Measurements from ENCODE around the gene CCDC57.

CCDC57 gene

DNA sequence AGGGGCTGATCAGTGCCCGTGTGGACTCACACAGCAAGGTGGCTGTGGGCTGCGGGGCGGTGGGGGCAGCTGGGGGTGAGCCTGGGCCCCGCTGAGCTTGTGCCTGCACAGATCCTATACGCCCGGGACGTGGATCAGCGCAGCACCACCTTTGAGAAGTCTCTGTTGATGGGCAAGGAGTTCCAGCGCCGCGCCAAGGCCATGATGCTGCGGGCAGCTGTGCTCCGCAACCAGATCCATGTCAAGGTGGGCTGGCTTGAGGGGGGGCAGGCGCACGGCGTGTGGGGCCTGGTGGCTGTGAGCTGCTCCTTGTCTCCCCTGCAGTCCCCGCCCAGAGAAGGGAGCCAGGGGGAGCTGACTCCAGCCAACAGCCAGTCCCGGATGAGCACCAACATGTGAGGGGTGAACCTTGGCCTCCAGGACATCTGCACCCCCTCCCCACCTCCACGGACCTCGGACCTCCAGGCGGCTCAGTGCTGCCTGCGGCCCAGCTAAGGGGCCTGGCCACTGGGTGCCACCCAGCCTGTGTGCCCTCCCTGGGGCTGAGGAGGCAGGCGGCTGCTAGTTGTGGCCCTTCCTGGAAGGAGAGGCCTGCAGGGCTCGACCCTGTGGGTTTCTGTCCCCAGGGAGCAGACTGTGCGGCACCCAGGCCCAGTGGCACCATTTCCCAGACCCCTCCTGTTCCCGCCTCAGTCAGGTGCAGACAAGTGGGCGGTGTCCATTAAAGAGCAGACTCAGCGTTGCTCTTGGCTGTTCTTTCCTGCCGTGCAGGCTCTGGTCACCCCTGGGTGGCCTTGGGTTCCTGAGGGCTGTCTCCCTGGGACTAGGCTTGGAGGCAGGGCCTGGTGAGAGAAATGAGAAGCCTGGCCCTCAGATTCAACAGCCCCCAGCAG, 155.7 kb downstream of the CCDC57 start:
- Mint-ChIP-seq H3K4me1 (peaks cover 5% of the 10 kb centered on the region), H3K27ac (no peak overlapping the region), H3K27me3 (ENCODE audit: low read depth) (no peaks in the 10 kb centered on the region), H3K9me3 (no peaks in the 10 kb centered on the region), H3K36me3 (ENCODE audit: low read depth) (peaks cover 12% of the 10 kb centered on the region), H3K4me3 (no peak overlapping the region)
- TF ChIP-seq, protein P1, sequence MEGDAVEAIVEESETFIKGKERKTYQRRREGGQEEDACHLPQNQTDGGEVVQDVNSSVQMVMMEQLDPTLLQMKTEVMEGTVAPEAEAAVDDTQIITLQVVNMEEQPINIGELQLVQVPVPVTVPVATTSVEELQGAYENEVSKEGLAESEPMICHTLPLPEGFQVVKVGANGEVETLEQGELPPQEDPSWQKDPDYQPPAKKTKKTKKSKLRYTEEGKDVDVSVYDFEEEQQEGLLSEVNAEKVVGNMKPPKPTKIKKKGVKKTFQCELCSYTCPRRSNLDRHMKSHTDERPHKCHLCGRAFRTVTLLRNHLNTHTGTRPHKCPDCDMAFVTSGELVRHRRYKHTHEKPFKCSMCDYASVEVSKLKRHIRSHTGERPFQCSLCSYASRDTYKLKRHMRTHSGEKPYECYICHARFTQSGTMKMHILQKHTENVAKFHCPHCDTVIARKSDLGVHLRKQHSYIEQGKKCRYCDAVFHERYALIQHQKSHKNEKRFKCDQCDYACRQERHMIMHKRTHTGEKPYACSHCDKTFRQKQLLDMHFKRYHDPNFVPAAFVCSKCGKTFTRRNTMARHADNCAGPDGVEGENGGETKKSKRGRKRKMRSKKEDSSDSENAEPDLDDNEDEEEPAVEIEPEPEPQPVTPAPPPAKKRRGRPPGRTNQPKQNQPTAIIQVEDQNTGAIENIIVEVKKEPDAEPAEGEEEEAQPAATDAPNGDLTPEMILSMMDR (IDR thresholded peaks at IDR 0.05; ENCODE audit: unreplicated experiment in 3 of 3) = no peak

DNA sequence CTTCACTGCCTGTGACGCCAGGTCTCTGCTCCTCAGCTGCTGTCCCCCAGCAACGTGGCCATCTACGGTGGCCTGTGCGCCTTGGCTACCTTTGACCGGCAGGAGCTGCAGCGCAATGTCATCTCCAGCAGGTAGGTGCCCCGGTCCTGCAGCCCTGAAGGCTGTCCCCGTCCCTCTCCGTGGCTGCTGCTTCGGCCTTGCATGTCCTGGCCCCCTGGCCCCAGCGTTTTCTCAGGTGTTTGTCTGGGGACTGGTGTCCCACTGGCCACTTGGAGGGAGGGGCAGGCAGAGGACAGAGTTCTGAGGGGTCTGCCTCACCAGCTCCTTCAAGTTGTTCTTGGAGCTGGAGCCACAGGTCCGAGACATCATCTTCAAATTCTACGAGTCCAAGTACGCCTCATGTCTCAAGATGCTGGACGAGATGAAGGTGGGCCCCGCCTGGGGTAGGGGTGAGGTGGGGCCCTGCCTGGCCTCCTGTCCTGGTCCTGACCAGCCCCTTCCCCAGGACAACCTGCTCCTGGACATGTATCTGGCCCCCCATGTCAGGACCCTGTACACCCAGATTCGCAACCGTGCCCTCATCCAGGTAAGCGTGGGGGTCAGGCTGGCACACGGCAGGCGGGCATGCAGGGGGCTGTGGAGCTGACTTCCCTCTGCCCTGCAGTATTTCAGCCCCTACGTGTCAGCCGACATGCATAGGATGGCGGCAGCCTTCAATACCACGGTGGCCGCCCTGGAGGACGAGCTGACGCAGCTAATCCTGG, 156.5 kb downstream of the CCDC57 start:
- TF ChIP-seq, protein P1 (IDR thresholded peaks at IDR 0.05; ENCODE audit: unreplicated experiment in 3 of 3) = no peak
- no peak overlapping the region for H3K27ac Mint-ChIP-seq
- H3K36me3 Mint-ChIP-seq (ENCODE audit: low read depth) = peaks cover 12% of the 10 kb centered on the region
- no peaks in the 10 kb centered on the region for H3K27me3 Mint-ChIP-seq (ENCODE audit: low read depth)
- H3K4me3 Mint-ChIP-seq = peak overlapping the region in 1 of 3 experiments; percentile 30
- peaks cover 5% of the 10 kb centered on the region for H3K4me1 Mint-ChIP-seq
- H3K9me3 Mint-ChIP-seq = no peaks in the 10 kb centered on the region

DNA sequence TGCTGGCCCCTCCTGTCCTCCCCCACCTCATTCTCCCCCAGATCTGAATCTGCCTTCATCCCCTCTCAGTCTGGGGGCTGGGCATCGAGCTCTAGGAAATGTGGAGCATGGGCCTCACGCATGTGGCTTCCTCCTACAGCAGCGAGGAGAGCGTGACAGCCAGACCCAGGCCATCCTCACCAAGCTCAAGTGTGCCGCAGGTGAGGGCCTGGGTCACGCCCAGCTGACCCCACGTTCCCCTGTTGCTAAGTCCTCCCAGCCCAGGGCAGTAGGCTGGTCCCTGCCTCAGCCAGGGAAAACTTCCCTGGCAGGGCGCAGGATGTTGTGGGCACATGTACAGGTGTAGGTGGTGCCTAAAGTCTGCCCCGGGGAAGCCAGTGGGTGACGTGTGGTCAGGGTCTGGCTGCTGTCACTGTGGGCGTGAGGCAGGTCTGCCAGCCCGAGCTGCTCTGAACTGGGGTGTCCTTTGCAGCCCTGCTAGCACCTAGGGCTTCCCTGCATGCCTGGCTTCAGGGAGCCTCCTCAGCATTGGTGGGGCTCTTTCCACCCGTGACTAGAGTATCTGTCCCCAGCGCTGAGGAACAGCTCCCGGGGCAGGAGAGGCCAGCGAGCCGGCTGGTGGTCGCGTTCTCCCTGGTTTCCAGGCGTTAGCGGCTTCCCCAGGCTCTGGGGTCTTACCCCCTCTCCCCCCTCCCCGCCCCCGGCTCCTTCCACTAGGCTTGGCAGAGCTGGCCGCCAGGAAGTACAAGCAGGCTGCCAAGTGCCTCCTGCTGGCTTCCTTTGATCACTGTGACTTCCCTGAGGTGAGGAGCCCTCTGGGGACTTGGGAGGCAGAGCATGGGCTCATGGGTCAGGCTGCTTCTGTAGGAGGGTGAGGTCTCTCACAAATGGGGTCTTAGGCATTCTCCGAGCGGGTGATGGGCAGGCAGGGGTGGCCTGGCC, 157.3 kb downstream of the CCDC57 start:
- TF ChIP-seq, protein P1 (IDR thresholded peaks at IDR 0.05; ENCODE audit: unreplicated experiment in 3 of 3) = no peak
- peak overlapping the region; percentile 48 to 63 (median 59) for H3K4me3 Mint-ChIP-seq
- peaks cover 9% of the 10 kb centered on the region for H3K4me1 Mint-ChIP-seq
- H3K36me3 Mint-ChIP-seq (ENCODE audit: low read depth) = peaks cover 11% of the 10 kb centered on the region
- H3K27ac Mint-ChIP-seq = no peak overlapping the region
- no peaks in the 10 kb centered on the region for H3K9me3 Mint-ChIP-seq
- no peaks in the 10 kb centered on the region for H3K27me3 Mint-ChIP-seq (ENCODE audit: low read depth)

DNA sequence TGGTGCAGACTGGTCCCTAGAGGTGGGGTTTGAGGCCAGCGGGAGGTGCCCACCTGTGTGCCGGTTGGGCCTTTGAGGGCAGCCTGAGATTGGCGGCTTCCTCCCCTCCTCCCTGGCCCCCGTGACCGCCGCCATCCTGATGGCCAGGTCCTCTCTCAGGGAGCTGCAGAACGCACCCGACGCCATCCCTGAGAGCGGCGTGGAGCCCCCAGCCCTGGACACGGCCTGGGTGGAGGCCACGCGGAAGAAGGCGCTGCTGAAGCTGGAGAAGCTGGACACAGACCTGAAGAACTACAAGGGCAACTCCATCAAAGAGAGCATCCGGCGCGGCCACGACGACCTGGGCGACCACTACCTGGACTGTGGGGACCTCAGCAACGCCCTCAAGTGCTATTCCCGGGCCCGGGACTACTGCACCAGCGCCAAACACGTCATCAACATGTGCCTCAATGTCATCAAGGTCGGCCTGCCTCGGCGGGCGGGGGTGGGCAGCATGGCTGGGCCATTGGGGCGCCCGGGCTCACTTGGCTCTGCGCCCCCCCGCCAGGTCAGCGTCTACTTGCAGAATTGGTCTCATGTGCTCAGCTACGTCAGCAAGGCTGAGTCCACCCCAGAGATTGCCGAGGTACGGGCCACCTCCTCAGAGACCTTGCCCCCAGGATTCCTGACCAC, 158.2 kb downstream of the CCDC57 start:
- H3K27me3 Mint-ChIP-seq (ENCODE audit: low read depth) = no peaks in the 10 kb centered on the region

More for the DNA sequence above, 158.2 kb downstream of the CCDC57 start:
- H3K4me1 Mint-ChIP-seq = peaks cover 9% of the 10 kb centered on the region
- H3K9me3 Mint-ChIP-seq = no peaks in the 10 kb centered on the region
- no peak overlapping the region for H3K27ac Mint-ChIP-seq
- H3K4me3 Mint-ChIP-seq = peak overlapping the region; percentile 48 to 87 (median 59)
- H3K36me3 Mint-ChIP-seq (ENCODE audit: low read depth) = peaks cover 8% of the 10 kb centered on the region
- TF ChIP-seq, protein P1 (IDR thresholded peaks at IDR 0.05; ENCODE audit: unreplicated experiment in 3 of 3) = no peak

All from nephron (organoid).